GM12878 (cell line): ENCODE results near the gene NFAM1. TPM values are rescaled to one million over a fixed set of nuclear protein-coding genes. Genes with fewer than 3 reads are reported as not detected.

Source experiments
- ATAC-seq: fragments of 200-7000 bp; cut with Tn5 transposase; 3 replicates; pipeline ENCODE4 v1.9.1; 2020; ENCODE audit warnings: mild to moderate bottlenecking, moderate library complexity
- BruUV-seq: library from RNA; stranded (reverse); fragments of 400-500 nt; replicated peaks from 2 replicates; lab custom pipeline; 2021; lab: Mats Ljungman, UMichigan
- CTCF ChIA-PET: fragments of 300-600 bp; sonication (Branson Sonifier 250); formaldehyde crosslinking; extraction: SDS; loops from one replicate; lab custom pipeline; 2021; ENCODE audit warnings: inconsistent platforms; lab: Yijun Ruan, JAX
- POLR2A ChIA-PET: fragments of 350-600 bp; formaldehyde crosslinking; extraction: SDS; loops from one replicate; lab custom pipeline; 2021; ENCODE audit warnings: inconsistent platforms; lab: Charles Lee
- RAD21 ChIA-PET: fragments of 300-600 bp; sonication (Branson Sonifier 250); formaldehyde crosslinking; loops from one replicate; lab custom pipeline; 2023; ENCODE audit warnings: antibody characterized with exemption; ENCODE audit not compliant: unreplicated experiment; lab: Charles Lee
- SMC1A ChIA-PET: fragments of 300-600 bp; sonication (Branson Sonifier 250); formaldehyde crosslinking; loops from one replicate; lab custom pipeline; 2023; ENCODE audit not compliant: unreplicated experiment, uncharacterized antibody; lab: Charles Lee
- DNase-seq: peaks from one replicate; pipeline ENCODE4 v3.0.0-alpha.2; 2011; ENCODE audit warnings: low read depth, low spot score
- FAIRE-seq: peaks from 3 replicates; lab custom pipeline; 2011; peaks lifted over from hg19 to GRCh38; lab: Jason Lieb, UNC
- H2AFZ ChIP-seq: 2 replicates; pipeline ENCODE4 v1.6.0; 2011; ENCODE audit warnings: low read depth, low read length, control low read depth; ENCODE audit not compliant: control insufficient read depth
- H3K27ac ChIP-seq: 2 replicates; pipeline ENCODE4 v1.5.1; 2011; ENCODE audit warnings: control low read depth; ENCODE audit not compliant: control insufficient read depth, insufficient read depth
- H3K27me3 ChIP-seq, 2 experiments: replicated peaks in 1 of 2; 2 replicates each; pipeline versions ENCODE4 v1.6.0 to v1.6.1; 2011; ENCODE audit warnings: low read length in 1 of 2; ENCODE audit not compliant: control insufficient read depth in 2 of 2, insufficient read depth in 2 of 2
- H3K36me3 ChIP-seq, 2 experiments: 2 replicates each; pipeline ENCODE4 v1.5.1; 2011; ENCODE audit warnings: low read length in 1 of 2; ENCODE audit not compliant: control insufficient read depth in 2 of 2, insufficient read depth in 2 of 2
- H3K4me1 ChIP-seq: 2 replicates; pipeline ENCODE4 v1.6.1; 2011; ENCODE audit warnings: mild to moderate bottlenecking, low read length, moderate library complexity, mixed read lengths; ENCODE audit not compliant: control insufficient read depth, insufficient read depth
- H3K4me2 ChIP-seq: 2 replicates; pipeline ENCODE4 v1.6.0; 2011; ENCODE audit warnings: control low read depth; ENCODE audit not compliant: control insufficient read depth, insufficient read depth
- H3K4me3 ChIP-seq: fragments of 200-600 bp; sonication (generic); 2 replicates; pipeline ENCODE4 v1.5.1; 2016
- H3K79me2 ChIP-seq: 2 replicates; pipeline ENCODE4 v1.6.0; 2011; ENCODE audit warnings: low read length; ENCODE audit not compliant: control insufficient read depth, insufficient read depth
- H3K9ac ChIP-seq: 2 replicates; pipeline ENCODE4 v1.8.0; 2011; ENCODE audit warnings: low read length, control low read depth, mixed read lengths; ENCODE audit not compliant: control insufficient read depth, insufficient read depth
- H3K9me3 ChIP-seq: replicated peaks from 3 replicates; pipeline ENCODE4 v1.5.1; 2011; ENCODE audit warnings: mild to moderate bottlenecking, low read length; ENCODE audit not compliant: control insufficient read depth, insufficient read depth
- H4K20me1 ChIP-seq: 2 replicates; pipeline ENCODE4 v1.6.0; 2011; ENCODE audit not compliant: control insufficient read depth, insufficient read depth
- BRCA1 ChIP-seq: IDR thresholded peaks from 2 replicates; pipeline ENCODE4 v1.6.1; 2011; ENCODE audit warnings: low read depth, low read length, improper control_type of control experiment
- CBFB ChIP-seq: IDR thresholded peaks from 2 replicates; pipeline ENCODE4 v1.6.1; 2016; ENCODE audit warnings: antibody characterized with exemption, low read depth
- CBX3 ChIP-seq: fragments of 200-600 bp; sonication (generic); IDR thresholded peaks from 2 replicates; pipeline ENCODE4 v1.6.1; 2016; ENCODE audit warnings: low read depth, borderline replicate concordance
- CREB1 ChIP-seq: IDR thresholded peaks from 2 replicates; pipeline ENCODE4 v1.6.1; 2012; ENCODE audit warnings: low read depth, mild to moderate bottlenecking, inconsistent platforms
- CTCF ChIP-seq, 3 experiments: IDR thresholded peaks in 2 of 3; conservative IDR thresholded peaks in 1 of 3; 2 replicates each; pipeline ENCODE4 v1.5.1; 2011; ENCODE audit warnings: low read depth in 3 of 3, low read length in 3 of 3, mild to moderate bottlenecking in 3 of 3, control low read depth in 2 of 3, moderate library complexity in 2 of 3, inconsistent platforms in 1 of 3, mixed read lengths in 1 of 3; ENCODE audit not compliant: control insufficient read depth in 2 of 3, insufficient read depth in 1 of 3; ENCODE audit errors: extremely low read depth in 1 of 3
- EGR1 ChIP-seq, 2 experiments: IDR thresholded peaks; 1 replicate in 1 of 2; 2 replicates in 1 of 2; pipeline ENCODE4 v1.6.1; 2011 to 2012; ENCODE audit warnings: low read depth in 2 of 2, low read length in 2 of 2, borderline replicate concordance in 1 of 2, mild to moderate bottlenecking in 1 of 2, moderate library complexity in 1 of 2
- EP300 ChIP-seq, 2 experiments: fragments of 150-350 bp in 1 of 2; IDR thresholded peaks; 2 replicates each; pipeline ENCODE4 v1.6.1; 2011 to 2012; ENCODE audit warnings: low read depth in 2 of 2, low read length in 2 of 2, borderline replicate concordance in 1 of 2, improper control_type of control experiment in 1 of 2, inconsistent platforms in 1 of 2; ENCODE audit not compliant: control insufficient read depth in 1 of 2
- EZH2 ChIP-seq: IDR thresholded peaks from 2 replicates; pipeline ENCODE4 v1.6.1; 2012; ENCODE audit warnings: low read depth, mild to moderate bottlenecking, control low read depth, inconsistent platforms, low read length, borderline replicate concordance; ENCODE audit not compliant: control insufficient read depth
- HCFC1 ChIP-seq: fragments of 150-350 bp; IDR thresholded peaks from 2 replicates; pipeline ENCODE4 v1.6.1; 2014; ENCODE audit warnings: low read length
- IRF5 ChIP-seq: fragments of 450-650 bp; IDR thresholded peaks from 2 replicates; pipeline ENCODE4 v1.6.1; 2017; ENCODE audit warnings: borderline replicate concordance
- JUND ChIP-seq: IDR thresholded peaks from 2 replicates; pipeline ENCODE4 v1.6.1; 2012; ENCODE audit warnings: low read depth, mild to moderate bottlenecking, low read length, improper control_type of control experiment, moderate library complexity
- MTA3 ChIP-seq: IDR thresholded peaks from 2 replicates; pipeline ENCODE4 v1.6.1; 2012; ENCODE audit warnings: low read length, inconsistent platforms, borderline replicate concordance
- SPI1 ChIP-seq: IDR thresholded peaks from 2 replicates; pipeline ENCODE4 v1.6.1; 2011; ENCODE audit warnings: low read depth, mild to moderate bottlenecking, low read length, moderate library complexity, borderline replicate concordance; ENCODE audit not compliant: insufficient read depth
- SUZ12 ChIP-seq: fragments of 200-600 bp; sonication (generic); IDR thresholded peaks from one replicate; pipeline ENCODE4 v1.6.1; 2018; ENCODE audit warnings: antibody characterized with exemption, mild to moderate bottlenecking; ENCODE audit not compliant: unreplicated experiment
- TBL1XR1 ChIP-seq: IDR thresholded peaks from 2 replicates; pipeline ENCODE4 v1.6.1; 2012; ENCODE audit warnings: low read depth, low read length, improper control_type of control experiment
- TCF12 ChIP-seq: IDR thresholded peaks from 2 replicates; pipeline ENCODE4 v1.6.1; 2011; ENCODE audit warnings: low read depth, mild to moderate bottlenecking, low read length
- USF1 ChIP-seq: IDR thresholded peaks from 2 replicates; pipeline ENCODE4 v1.6.1; 2011; ENCODE audit warnings: borderline replicate concordance, low read depth, mild to moderate bottlenecking, moderate library complexity, mixed read lengths, low read length; ENCODE audit not compliant: insufficient read depth; ENCODE audit errors: extremely low read length
- ZNF217 ChIP-seq: fragments of 450-650 bp; IDR thresholded peaks from 2 replicates; pipeline ENCODE4 v1.6.1; 2017; ENCODE audit warnings: antibody characterized with exemption, mild to moderate bottlenecking
- ZNF384 ChIP-seq: IDR thresholded peaks from 2 replicates; pipeline ENCODE4 v1.6.1; 2012; ENCODE audit warnings: low read depth, mild to moderate bottlenecking, low read length, improper control_type of control experiment, borderline replicate concordance
- ZNF622 ChIP-seq: fragments of 450-650 bp; IDR thresholded peaks from 2 replicates; pipeline ENCODE4 v1.6.1; 2017; ENCODE audit warnings: mild to moderate bottlenecking, inconsistent platforms
- WGBS: methylation state at CpG from one replicate; pipeline ENCODE4 v1.1.6; 2016; ENCODE audit warnings: low lambda C conversion rate; ENCODE audit not compliant: insufficient replicate concordance, insufficient coverage; ENCODE audit errors: missing lambda C conversion rate; 5-methylcytosine and 5-hydroxymethylcytosine counted together
- in situ Hi-C: fragments of 300-500 bp; cut with MboI; formaldehyde crosslinking; loops from 9 replicates; pipeline ENCODE4 v1.14.3; 2018; ENCODE audit warnings: mixed read lengths
- intact Hi-C: fragments of 100-400 bp; cut with micrococcal nuclease; formaldehyde crosslinking; loops from one replicate; pipeline ENCODE4 v1.14.2; 2022; ENCODE audit not compliant: unreplicated experiment
- polyA plus RNA-seq, 11 experiments: library from polyadenylated mRNA; depleted of rRNA in 4 of 11; unstranded in 6 of 11; stranded (reverse) in 5 of 11; fragments of >200 nt; fragmentation: Nextera tagmentation in 4 of 11; fragmentation: Illumina TruSeq in 1 of 11; extraction: Ambion mirVana in 4 of 11; extraction: Trizol in 1 of 11; gene quantifications; 1 replicate in 1 of 11; 2 replicates in 10 of 11; pipeline versions ENCODE4 v1.2.1 to v1.2.3, GENCODE V29; 2011 to 2016; ENCODE audit warnings: inconsistent platforms in 2 of 11, missing spikeins in 2 of 11, low read depth in 1 of 11
- total RNA-seq, 4 experiments: library from RNA; depleted of rRNA in 3 of 4; stranded (reverse); fragments of >200 nt in 3 of 4; fragmentation: Illumina TruSeq in 1 of 4; extraction: Trizol in 1 of 4; gene quantifications; 2 replicates each; pipeline versions ENCODE4 v1.2.1 to v1.2.3, GENCODE V29; 2013 to 2021

The NFAM1 gene
- total and polyA plus RNA-seq, 10 of the 15 experiments (the other 5 are each of a cell fraction or from before 2014, with no cell fraction given): 0.13 to 1.3 (median 0.24) TPM; not detected in 3

- 37% methylated on average over 9 of the region's 9 CpGs for WGBS
- RAD21 ChIA-PET: interaction anchor here (0.6 kb wide), 1 partner anchor 1574 kb away, joined by 3 read pairs; the partner anchor contains the start of gene ST13
- FAIRE-seq: no peak
- no peak overlapping the region for H2AFZ ChIP-seq
- POLR2A ChIA-PET: interaction anchor here (0.5 to 0.7 kb wide), 4 partner anchors 178 to 605 kb away, joined by 5 read pairs; no protein-coding TSS in a partner anchor
- no peaks in the 10 kb centered on the region for H3K9me3 ChIP-seq
- H3K36me3 ChIP-seq: no peaks in the 10 kb centered on the region
- SMC1A ChIA-PET: interaction anchor here (0.6 to 2.0 kb wide), 3 partner anchors 13 to 153 kb away, joined by 3 to 6 read pairs (median 3); no protein-coding TSS in a partner anchor
- no peaks in the 10 kb centered on the region; the same call in 1 of the 2 replicates for H3K4me1 ChIP-seq
- no TSS peak for BruUV-seq
- CTCF ChIA-PET: interaction anchor here (0.6 to 11.9 kb wide), 3 partner anchors 11 to 258 kb away, joined by 3 to 133 read pairs (median 4); no protein-coding TSS in a partner anchor
- H4K20me1 ChIP-seq: no peaks in the 10 kb centered on the region; the same call in 1 of the 2 replicates
- no peak for ATAC-seq
- no peak overlapping the region for H3K9ac ChIP-seq
- H3K27me3 ChIP-seq: no peaks in the 10 kb centered on the region
- no peak for DNase-seq
- intact Hi-C loops (no loop called here), in situ Hi-C loops (no loop called here)
- no peak overlapping the region for H3K4me2 ChIP-seq
- no peak overlapping the region for H3K27ac ChIP-seq
- no peak overlapping the region for H3K4me3 ChIP-seq
- TF ChIP-seq ZNF384: no peak
- TF ChIP-seq ZNF217: no peak
- no peak for TF ChIP-seq TCF12
- TF ChIP-seq EGR1 (IDR thresholded peaks at IDR 0.05; ENCODE audit: borderline replicate concordance in 1 of 2, low read depth in 2 of 2, low read length in 2 of 2): no peak
- no peak for TF ChIP-seq SPI1
- no peak for TF ChIP-seq EZH2
- no peak for TF ChIP-seq CREB1
- no peak for TF ChIP-seq EP300 (IDR thresholded peaks at IDR 0.05; ENCODE audit: borderline replicate concordance in 1 of 2, control insufficient read depth in 1 of 2, low read depth in 2 of 2, low read length in 2 of 2)
- no peak for TF ChIP-seq ZNF622
- TF ChIP-seq HCFC1: no peak
- TF ChIP-seq CBX3: no peak
- no peak for TF ChIP-seq TBL1XR1
- TF ChIP-seq JUND: no peak
- TF ChIP-seq USF1: no peak
- TF ChIP-seq MTA3: no peak
- no peak for TF ChIP-seq CBFB
- no peak for TF ChIP-seq BRCA1
- no peak for TF ChIP-seq SUZ12
- TF ChIP-seq CTCF (IDR thresholded peaks at IDR 0.05 in 2 of 3, conservative IDR thresholded peaks at IDR 0.05 in 1 of 3; ENCODE audit: control insufficient read depth in 2 of 3, extremely low read depth in 1 of 3, insufficient read depth in 1 of 3, low read depth in 3 of 3, low read length in 3 of 3): no peak
- no peak for TF ChIP-seq IRF5
- no peaks in the 10 kb centered on the region; the same call in 1 of the 2 replicates for H3K79me2 ChIP-seq
Observed at GRCh38 chr22:42430528-42431125, 1.6 kb downstream of the NFAM1 start.
